ENCODE data around the gene GNB1.
"Not testable (repeated sequence)": the region's sequence is repeated elsewhere in the genome, so short reads cannot be mapped to it uniquely, and the experiment has no call there.

Gene GNB1

GRCh38 chr1:1869469-1869868 lies 21.4 kb downstream of the GNB1 start:
- ATAC-seq = no peak
- TF ChIP-seq PPARA (CRISPR knock-in tag; IDR thresholded peaks at IDR 0.05; ENCODE audit: borderline replicate concordance) (no peak), ESRRG (CRISPR knock-in tag; IDR thresholded peaks at IDR 0.05) (no peak), ISL1 (CRISPR knock-in tag; IDR thresholded peaks at IDR 0.05) (no peak), ZFP30 (CRISPR knock-in tag; IDR thresholded peaks at IDR 0.05) (no peak), RARB (CRISPR knock-in tag; IDR thresholded peaks at IDR 0.05) (no peak), CSDC2 (CRISPR knock-in tag; IDR thresholded peaks at IDR 0.05) (no peak), SNAI2 (CRISPR knock-in tag; IDR thresholded peaks at IDR 0.05) (no peak), ZNF8 (CRISPR knock-in tag; IDR thresholded peaks at IDR 0.05) (no peak), BACH2 (CRISPR knock-in tag; IDR thresholded peaks at IDR 0.05; ENCODE audit: borderline replicate concordance) (no peak), ZC3H10 (CRISPR knock-in tag; IDR thresholded peaks at IDR 0.05) (no peak), GLIS3 (CRISPR knock-in tag; IDR thresholded peaks at IDR 0.05) (no peak), ZNF70 (CRISPR knock-in tag; IDR thresholded peaks at IDR 0.05) (no peak), ZNF565 (CRISPR knock-in tag; conservative IDR thresholded peaks at IDR 0.05; ENCODE audit: low read depth) (no peak), ARNTL (CRISPR knock-in tag; IDR thresholded peaks at IDR 0.05; ENCODE audit: borderline replicate concordance, low read depth) (no peak), PATZ1 (CRISPR knock-in tag; IDR thresholded peaks at IDR 0.05; ENCODE audit: borderline replicate concordance) (no peak), TCF4 (CRISPR knock-in tag; IDR thresholded peaks at IDR 0.05; ENCODE audit: borderline replicate concordance) (no peak), OSR1 (CRISPR knock-in tag; IDR thresholded peaks at IDR 0.05) (no peak), TOX (CRISPR knock-in tag; IDR thresholded peaks at IDR 0.05; ENCODE audit: borderline replicate concordance) (no peak)

DNA sequence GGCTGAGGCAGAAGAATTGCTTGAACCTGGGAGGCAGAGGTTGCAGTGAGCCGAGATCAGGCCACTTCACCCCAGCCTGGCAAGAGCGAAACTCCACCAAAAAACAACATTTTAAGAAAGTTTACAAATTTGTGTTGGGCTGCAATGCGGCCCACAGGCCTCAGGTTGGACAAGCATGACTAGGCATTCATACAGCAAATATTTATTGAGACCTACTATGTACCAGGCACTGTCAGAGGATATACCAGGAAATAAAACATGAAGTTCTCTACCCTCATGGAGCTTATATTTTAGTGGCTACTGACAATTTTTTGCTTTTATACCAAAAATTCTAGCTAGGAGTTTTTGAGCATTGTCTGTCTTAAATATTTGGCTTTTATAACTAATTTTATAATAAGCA lies 23.7 kb downstream of the GNB1 start:
- TF ChIP-seq ARNTL (CRISPR knock-in tag; IDR thresholded peaks at IDR 0.05; ENCODE audit: borderline replicate concordance, low read depth) (no peak), ZNF565 (CRISPR knock-in tag; conservative IDR thresholded peaks at IDR 0.05; ENCODE audit: low read depth) (no peak), SNAI2 (CRISPR knock-in tag; IDR thresholded peaks at IDR 0.05) (no peak)
- ATAC-seq = no peak

GRCh38 chr1:1862905-1863547 lies 27.9 kb downstream of the GNB1 start:
- no peak for ATAC-seq
- no peak for TF ChIP-seq ZFP30 (CRISPR knock-in tag; IDR thresholded peaks at IDR 0.05)
- no peak for TF ChIP-seq ARNTL (CRISPR knock-in tag; IDR thresholded peaks at IDR 0.05; ENCODE audit: borderline replicate concordance, low read depth)
- no peak for TF ChIP-seq ESRRG (CRISPR knock-in tag; IDR thresholded peaks at IDR 0.05)

GRCh38 chr1:1861761-1862310 lies 29.1 kb downstream of the GNB1 start:
- ATAC-seq = not testable (repeated sequence)

- TF ChIP-seq, protein P1, sequence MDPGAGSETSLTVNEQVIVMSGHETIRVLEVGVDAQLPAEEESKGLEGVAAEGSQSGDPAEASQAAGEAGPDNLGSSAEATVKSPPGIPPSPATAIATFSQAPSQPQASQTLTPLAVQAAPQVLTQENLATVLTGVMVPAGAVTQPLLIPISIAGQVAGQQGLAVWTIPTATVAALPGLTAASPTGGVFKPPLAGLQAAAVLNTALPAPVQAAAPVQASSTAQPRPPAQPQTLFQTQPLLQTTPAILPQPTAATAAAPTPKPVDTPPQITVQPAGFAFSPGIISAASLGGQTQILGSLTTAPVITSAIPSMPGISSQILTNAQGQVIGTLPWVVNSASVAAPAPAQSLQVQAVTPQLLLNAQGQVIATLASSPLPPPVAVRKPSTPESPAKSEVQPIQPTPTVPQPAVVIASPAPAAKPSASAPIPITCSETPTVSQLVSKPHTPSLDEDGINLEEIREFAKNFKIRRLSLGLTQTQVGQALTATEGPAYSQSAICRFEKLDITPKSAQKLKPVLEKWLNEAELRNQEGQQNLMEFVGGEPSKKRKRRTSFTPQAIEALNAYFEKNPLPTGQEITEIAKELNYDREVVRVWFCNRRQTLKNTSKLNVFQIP (CRISPR knock-in tag; IDR thresholded peaks at IDR 0.05; ENCODE audit: borderline replicate concordance, low read depth) = no peak
- TF ChIP-seq ZNF565 (CRISPR knock-in tag; conservative IDR thresholded peaks at IDR 0.05; ENCODE audit: low read depth) (no peak), ZC3H10 (CRISPR knock-in tag; IDR thresholded peaks at IDR 0.05) (no peak), CSDC2 (CRISPR knock-in tag; IDR thresholded peaks at IDR 0.05) (no peak), ISL1 (CRISPR knock-in tag; IDR thresholded peaks at IDR 0.05) (no peak), RARB (CRISPR knock-in tag; IDR thresholded peaks at IDR 0.05) (no peak), ZFP3 (CRISPR knock-in tag; IDR thresholded peaks at IDR 0.05) (no peak), PPARA (CRISPR knock-in tag; IDR thresholded peaks at IDR 0.05; ENCODE audit: borderline replicate concordance) (no peak), TCF4 (CRISPR knock-in tag; IDR thresholded peaks at IDR 0.05; ENCODE audit: borderline replicate concordance) (no peak), PATZ1 (CRISPR knock-in tag; IDR thresholded peaks at IDR 0.05; ENCODE audit: borderline replicate concordance) (no peak), OSR1 (CRISPR knock-in tag; IDR thresholded peaks at IDR 0.05) (no peak), BACH2 (CRISPR knock-in tag; IDR thresholded peaks at IDR 0.05; ENCODE audit: borderline replicate concordance) (no peak), TOX (CRISPR knock-in tag; IDR thresholded peaks at IDR 0.05; ENCODE audit: borderline replicate concordance) (no peak), SNAI2 (CRISPR knock-in tag; IDR thresholded peaks at IDR 0.05) (no peak), GLIS3 (CRISPR knock-in tag; IDR thresholded peaks at IDR 0.05) (no peak), ZFP30 (CRISPR knock-in tag; IDR thresholded peaks at IDR 0.05) (no peak), ESRRG (CRISPR knock-in tag; IDR thresholded peaks at IDR 0.05) (no peak), ARNTL (CRISPR knock-in tag; IDR thresholded peaks at IDR 0.05; ENCODE audit: borderline replicate concordance, low read depth) (no peak)
- TF ChIP-seq, protein P2, sequence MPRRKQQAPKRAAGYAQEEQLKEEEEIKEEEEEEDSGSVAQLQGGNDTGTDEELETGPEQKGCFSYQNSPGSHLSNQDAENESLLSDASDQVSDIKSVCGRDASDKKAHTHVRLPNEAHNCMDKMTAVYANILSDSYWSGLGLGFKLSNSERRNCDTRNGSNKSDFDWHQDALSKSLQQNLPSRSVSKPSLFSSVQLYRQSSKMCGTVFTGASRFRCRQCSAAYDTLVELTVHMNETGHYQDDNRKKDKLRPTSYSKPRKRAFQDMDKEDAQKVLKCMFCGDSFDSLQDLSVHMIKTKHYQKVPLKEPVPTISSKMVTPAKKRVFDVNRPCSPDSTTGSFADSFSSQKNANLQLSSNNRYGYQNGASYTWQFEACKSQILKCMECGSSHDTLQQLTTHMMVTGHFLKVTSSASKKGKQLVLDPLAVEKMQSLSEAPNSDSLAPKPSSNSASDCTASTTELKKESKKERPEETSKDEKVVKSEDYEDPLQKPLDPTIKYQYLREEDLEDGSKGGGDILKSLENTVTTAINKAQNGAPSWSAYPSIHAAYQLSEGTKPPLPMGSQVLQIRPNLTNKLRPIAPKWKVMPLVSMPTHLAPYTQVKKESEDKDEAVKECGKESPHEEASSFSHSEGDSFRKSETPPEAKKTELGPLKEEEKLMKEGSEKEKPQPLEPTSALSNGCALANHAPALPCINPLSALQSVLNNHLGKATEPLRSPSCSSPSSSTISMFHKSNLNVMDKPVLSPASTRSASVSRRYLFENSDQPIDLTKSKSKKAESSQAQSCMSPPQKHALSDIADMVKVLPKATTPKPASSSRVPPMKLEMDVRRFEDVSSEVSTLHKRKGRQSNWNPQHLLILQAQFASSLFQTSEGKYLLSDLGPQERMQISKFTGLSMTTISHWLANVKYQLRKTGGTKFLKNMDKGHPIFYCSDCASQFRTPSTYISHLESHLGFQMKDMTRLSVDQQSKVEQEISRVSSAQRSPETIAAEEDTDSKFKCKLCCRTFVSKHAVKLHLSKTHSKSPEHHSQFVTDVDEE (CRISPR knock-in tag; IDR thresholded peaks at IDR 0.05) = no peak
- TF ChIP-seq, protein P3, sequence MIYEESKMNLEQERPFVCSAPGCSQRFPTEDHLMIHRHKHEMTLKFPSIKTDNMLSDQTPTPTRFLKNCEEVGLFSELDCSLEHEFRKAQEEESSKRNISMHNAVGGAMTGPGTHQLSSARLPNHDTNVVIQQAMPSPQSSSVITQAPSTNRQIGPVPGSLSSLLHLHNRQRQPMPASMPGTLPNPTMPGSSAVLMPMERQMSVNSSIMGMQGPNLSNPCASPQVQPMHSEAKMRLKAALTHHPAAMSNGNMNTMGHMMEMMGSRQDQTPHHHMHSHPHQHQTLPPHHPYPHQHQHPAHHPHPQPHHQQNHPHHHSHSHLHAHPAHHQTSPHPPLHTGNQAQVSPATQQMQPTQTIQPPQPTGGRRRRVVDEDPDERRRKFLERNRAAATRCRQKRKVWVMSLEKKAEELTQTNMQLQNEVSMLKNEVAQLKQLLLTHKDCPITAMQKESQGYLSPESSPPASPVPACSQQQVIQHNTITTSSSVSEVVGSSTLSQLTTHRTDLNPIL (CRISPR knock-in tag; IDR thresholded peaks at IDR 0.05; ENCODE audit: low read depth) = no peak
- no peak for ATAC-seq
Measured at GRCh38 chr1:1861339-1861730, 29.6 kb downstream of the GNB1 start.

Data from SK-N-SH treated with all-trans-retinoic acid at 6 μM for 48 hours (cell line).